Vagina (tissue), 2 donors: ENCODE measurements around the gene SAMD10. TPM values are rescaled to one million over a fixed set of nuclear protein-coding genes. Genes with fewer than 3 reads are reported as not detected.
"Not testable (repeated sequence)": the region's sequence is repeated elsewhere in the genome, so short reads cannot be mapped to it uniquely, and the experiment has no call there.

ENCODE experiments used
- DNase-seq, 2 donors: peaks; one replicate each; pipeline ENCODE4 v3.0.0-alpha.2; 2017; ENCODE audit errors: extremely low spot score in 2 of 2
- H3K27ac ChIP-seq: fragments of 200-600 bp; sonication (generic); one replicate; pipeline ENCODE4 v1.5.1; 2019
- H3K27me3 ChIP-seq: fragments of 200-600 bp; sonication (generic); one replicate; pipeline ENCODE4 v1.5.1; 2019
- H3K36me3 ChIP-seq, 2 donors: fragments of 200-600 bp; sonication (generic); one replicate each; pipeline ENCODE4 v1.5.1; 2017 to 2019
- H3K4me1 ChIP-seq: fragments of 200-600 bp; sonication (generic); one replicate; pipeline ENCODE4 v1.5.1; 2019
- H3K4me3 ChIP-seq, 2 donors: fragments of 200-600 bp; sonication (generic); 1 replicate in 1 of 2; 2 replicates in 1 of 2; pipeline ENCODE4 v1.5.1; 2016 to 2019
- H3K9me3 ChIP-seq: fragments of 200-600 bp; sonication (generic); one replicate; pipeline ENCODE4 v1.5.1; 2019
- POLR2A ChIP-seq, 2 donors: fragments of 450-650 bp; IDR thresholded peaks; one replicate each; pipeline ENCODE4 v1.6.1; 2017; ENCODE audit warnings: antibody characterized with exemption in 2 of 2, mild to moderate bottlenecking in 2 of 2, moderate library complexity in 2 of 2
- POLR2AphosphoS5 ChIP-seq, 2 donors: sonication (generic); formaldehyde crosslinking; IDR thresholded peaks; one replicate each; pipeline ENCODE4 v1.9.0; 2017; ENCODE audit warnings: antibody characterized with exemption in 2 of 2, mild to moderate bottlenecking in 2 of 2, low read depth in 1 of 2; ENCODE audit not compliant: insufficient read depth in 1 of 2
- intact Hi-C: fragments of 100-400 bp; cut with DNase I; formaldehyde crosslinking; loops from one replicate; pipeline ENCODE4 v1.15.1; 2023
- total RNA-seq: library from RNA; depleted of rRNA; stranded (reverse); fragments of >200 nt; gene quantifications from one replicate; pipeline ENCODE4 v1.2.3, GENCODE V29; 2016
- TF ChIP-seq, protein P1 (sequence below), 3 experiments: fragments of 450-650 bp in 2 of 3; fragments of 200-600 bp in 1 of 3; sonication (generic) in 1 of 3; IDR thresholded peaks; one replicate each; pipeline ENCODE4 v1.5.1; 2017 to 2019; ENCODE audit warnings: antibody characterized with exemption in 3 of 3, mild to moderate bottlenecking in 2 of 3, moderate library complexity in 2 of 3

The SAMD10 gene
- total RNA-seq, 1 donor from 2014 or later, result 11.8 TPM

DNA sequence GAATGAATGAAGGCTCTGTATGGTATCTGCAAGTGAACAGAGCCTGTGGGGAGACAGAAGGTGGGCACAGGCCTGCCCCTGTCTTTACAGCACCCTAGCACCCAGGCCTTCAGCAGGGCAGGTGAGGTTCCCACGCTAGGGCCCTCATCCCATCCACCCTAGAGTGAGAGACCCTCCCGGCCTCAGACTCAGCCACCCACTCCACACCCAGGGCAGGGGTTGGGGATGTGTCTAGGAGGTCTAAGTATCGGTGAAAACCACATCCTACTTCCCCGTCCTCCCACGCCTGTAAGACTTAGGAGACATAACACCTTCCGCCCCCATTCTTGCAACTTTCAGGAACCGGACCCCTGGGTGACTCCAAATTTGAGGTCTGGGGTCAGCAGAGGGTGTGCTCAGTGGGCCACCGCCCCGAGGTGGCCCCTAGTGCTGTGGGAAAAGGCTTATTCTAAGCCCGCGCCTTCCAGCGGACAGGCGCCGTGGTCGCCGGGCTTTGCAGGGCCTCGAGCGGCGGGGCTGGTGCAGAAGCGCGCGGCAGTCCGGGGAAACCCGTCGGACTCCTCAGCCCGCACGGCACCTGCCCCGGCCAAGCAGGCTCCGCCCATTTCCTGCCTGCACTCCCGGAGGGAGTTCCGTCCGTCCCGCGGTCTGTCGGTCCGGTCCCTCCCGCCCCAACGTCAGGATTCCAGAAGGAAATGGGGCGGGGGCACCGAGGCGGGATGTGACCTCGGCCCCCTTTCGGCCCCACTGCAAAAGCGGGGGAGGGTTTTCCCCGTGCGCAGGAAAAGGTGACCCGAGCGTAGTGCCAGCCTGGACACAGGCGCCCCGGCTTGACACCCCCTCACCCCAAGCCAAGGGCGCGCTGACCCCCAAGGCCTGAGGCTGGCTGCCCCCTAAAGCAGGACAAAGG lies 868 bp downstream of the SAMD10 start:
- peaks cover 62% of the 10 kb centered on the region for H3K4me1 ChIP-seq
- intact Hi-C loops, result no loop called here
- peak overlapping the region; percentile 44 to 56 for H3K4me3 ChIP-seq
- H3K9me3 ChIP-seq, result no peaks in the 10 kb centered on the region
- H3K27ac ChIP-seq, result peak overlapping the region; percentile 65
- TF ChIP-seq, protein P1, sequence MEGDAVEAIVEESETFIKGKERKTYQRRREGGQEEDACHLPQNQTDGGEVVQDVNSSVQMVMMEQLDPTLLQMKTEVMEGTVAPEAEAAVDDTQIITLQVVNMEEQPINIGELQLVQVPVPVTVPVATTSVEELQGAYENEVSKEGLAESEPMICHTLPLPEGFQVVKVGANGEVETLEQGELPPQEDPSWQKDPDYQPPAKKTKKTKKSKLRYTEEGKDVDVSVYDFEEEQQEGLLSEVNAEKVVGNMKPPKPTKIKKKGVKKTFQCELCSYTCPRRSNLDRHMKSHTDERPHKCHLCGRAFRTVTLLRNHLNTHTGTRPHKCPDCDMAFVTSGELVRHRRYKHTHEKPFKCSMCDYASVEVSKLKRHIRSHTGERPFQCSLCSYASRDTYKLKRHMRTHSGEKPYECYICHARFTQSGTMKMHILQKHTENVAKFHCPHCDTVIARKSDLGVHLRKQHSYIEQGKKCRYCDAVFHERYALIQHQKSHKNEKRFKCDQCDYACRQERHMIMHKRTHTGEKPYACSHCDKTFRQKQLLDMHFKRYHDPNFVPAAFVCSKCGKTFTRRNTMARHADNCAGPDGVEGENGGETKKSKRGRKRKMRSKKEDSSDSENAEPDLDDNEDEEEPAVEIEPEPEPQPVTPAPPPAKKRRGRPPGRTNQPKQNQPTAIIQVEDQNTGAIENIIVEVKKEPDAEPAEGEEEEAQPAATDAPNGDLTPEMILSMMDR (IDR thresholded peaks at IDR 0.05), result no peak
- TF ChIP-seq POLR2AphosphoS5 (IDR thresholded peaks at IDR 0.05; ENCODE audit: insufficient read depth in 1 of 2, low read depth in 1 of 2) (peak; percentile 18 to 56), POLR2A (IDR thresholded peaks at IDR 0.05) (no peak)
- no peaks in the 10 kb centered on the region for H3K36me3 ChIP-seq
- no peaks in the 10 kb centered on the region for H3K27me3 ChIP-seq
- DNase-seq, result no peak

DNA sequence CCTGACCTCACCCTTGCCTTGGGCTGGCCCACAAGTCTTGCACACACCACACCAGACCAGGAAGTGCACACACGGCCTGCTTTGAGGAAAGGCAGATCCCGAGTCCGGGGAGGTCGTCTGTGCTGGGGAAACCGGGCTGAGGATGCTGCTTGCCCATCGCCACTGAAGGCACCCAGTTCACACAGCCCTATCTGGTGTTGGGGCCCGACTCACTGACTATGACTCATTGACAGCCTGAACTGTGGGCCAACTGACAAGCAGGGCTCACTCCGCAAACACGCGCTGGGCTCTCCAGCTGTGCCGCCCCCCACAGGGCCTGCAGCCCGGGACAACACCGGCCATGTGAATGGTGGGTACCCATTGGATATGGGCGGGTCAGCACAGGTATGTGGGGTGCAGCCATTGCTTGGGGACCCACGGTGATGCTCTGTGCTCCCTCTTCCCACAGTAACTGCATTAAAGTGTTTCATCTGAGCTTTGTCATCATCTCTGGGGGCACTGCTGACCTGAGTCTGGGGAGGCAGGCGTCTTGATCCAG lies 1.6 kb downstream of the SAMD10 start:
- Histone ChIP-seq H3K27me3 (no peaks in the 10 kb centered on the region), H3K9me3 (no peaks in the 10 kb centered on the region), H3K36me3 (no peaks in the 10 kb centered on the region), H3K4me1 (peaks cover 59% of the 10 kb centered on the region), H3K27ac (no peak overlapping the region), H3K4me3 (no peak overlapping the region)
- DNase-seq, result no peak
- intact Hi-C loops, result no loop called here
- TF ChIP-seq, protein P1 (IDR thresholded peaks at IDR 0.05), result no peak
- TF ChIP-seq POLR2AphosphoS5 (IDR thresholded peaks at IDR 0.05; ENCODE audit: insufficient read depth in 1 of 2, low read depth in 1 of 2), result no peak

DNA sequence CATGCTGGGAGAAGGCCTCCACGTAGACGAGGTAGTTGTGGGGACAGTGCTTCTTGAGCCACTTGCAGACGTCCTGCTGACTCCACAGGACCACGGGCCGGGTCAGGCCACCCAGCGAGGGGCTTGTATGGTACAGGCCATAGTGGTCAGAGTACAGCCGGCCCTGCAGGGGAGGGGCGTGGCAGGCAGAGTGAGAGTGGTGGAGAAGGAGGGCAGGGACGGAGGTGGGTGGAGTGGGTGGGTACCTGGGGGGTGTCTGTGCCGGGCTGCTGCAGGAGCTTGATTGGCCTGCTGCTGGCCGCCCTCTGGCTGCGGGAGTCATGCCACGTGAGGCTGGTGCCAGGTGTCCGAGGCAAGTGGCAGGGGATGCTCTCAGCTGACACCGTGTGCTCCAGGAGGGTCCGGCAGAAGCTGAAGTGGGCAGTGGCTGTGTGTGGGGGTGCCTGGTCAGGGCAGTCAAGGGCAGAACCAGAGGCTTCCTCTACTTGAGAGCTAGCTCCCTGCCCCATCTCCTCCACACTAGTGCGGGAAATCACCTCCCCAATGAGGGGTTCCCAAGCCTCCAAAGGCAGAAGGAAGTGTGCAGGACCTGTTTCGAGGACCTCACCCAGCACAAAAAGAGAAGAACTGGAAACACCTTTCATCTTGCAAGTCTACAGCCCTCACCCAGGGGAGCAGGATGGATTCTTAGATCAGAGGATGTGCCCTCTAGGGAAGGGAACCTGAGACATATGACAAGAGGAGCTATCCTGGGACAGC lies 2.3 kb downstream of the SAMD10 start:
- intact Hi-C loops, result no loop called here
- Histone ChIP-seq H3K36me3 (no peaks in the 10 kb centered on the region), H3K27me3 (no peaks in the 10 kb centered on the region), H3K4me3 (no peak overlapping the region), H3K27ac (no peak overlapping the region), H3K4me1 (peaks cover 54% of the 10 kb centered on the region), H3K9me3 (no peaks in the 10 kb centered on the region)
- DNase-seq, result no peak
- TF ChIP-seq POLR2AphosphoS5 (IDR thresholded peaks at IDR 0.05; ENCODE audit: insufficient read depth in 1 of 2, low read depth in 1 of 2) (no peak), POLR2A (IDR thresholded peaks at IDR 0.05) (no peak)
- TF ChIP-seq, protein P1 (IDR thresholded peaks at IDR 0.05), result no peak

DNA sequence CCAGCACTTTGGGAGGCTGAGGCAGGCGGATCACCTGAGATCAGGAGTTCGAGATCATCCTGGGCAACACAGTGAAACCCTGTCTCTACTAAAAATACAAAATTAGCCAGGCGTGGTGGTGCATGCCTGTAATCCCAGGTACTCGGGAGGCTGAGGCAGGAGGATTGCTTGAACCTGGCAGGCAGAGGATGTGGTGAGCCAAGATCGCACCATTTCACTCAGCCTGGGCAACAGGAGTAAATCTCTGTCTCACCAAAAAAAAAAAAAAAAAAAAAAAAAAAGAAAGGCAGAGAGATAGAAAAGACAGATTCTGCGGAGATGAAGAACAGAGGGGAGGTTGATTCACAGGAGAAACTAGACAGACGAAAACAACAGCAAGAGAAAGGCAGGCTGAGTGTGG lies 2.9 kb downstream of the SAMD10 start:
- H3K36me3 ChIP-seq, H3K4me3 ChIP-seq, intact Hi-C loops, DNase-seq, H3K27me3 ChIP-seq, H3K27ac ChIP-seq, H3K9me3 ChIP-seq: not testable (repeated sequence)
- H3K4me1 ChIP-seq, result peaks cover 50% of the 10 kb centered on the region

DNA sequence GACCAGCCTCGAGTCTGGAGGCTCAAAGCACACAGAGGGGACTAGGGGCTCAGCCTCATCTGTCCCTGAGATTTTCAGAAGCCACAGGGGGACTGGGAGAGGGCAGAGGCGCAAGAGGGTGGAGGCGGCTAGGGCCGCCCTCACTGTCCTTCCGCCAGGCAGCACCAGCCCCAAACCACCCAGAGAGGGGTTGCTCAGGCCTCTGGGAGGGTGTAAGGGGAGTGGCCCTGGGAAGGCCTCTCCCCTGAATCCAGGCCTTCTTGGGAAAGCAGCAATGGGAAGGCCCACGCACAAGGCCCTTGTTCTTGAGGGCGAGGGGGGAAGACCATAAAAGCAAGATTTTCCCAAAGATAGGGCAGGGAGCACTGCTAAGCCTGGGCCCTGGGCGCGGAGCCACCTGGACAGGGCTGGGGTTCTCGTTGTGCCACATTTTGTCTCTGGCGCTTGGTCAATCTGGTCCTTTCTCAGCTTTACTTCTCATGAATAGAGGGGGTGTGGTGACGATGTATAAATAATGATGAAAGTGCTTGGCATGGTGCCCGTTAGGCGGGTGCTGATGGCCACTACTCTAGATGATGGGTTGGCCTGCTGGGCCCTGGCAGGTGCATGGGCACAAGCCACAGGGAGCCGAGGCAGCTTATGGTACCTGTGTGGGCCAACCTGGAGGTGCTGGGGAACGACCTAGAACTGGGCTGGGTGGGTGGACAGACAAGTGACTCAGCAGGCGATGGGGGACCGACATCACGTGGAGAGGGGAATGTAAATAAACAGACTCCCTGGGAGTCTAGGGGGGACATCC lies 4.8 kb downstream of the SAMD10 start:
- no peak for TF ChIP-seq POLR2A (IDR thresholded peaks at IDR 0.05)
- TF ChIP-seq, protein P1 (IDR thresholded peaks at IDR 0.05), result no peak
- no peak for TF ChIP-seq POLR2AphosphoS5 (IDR thresholded peaks at IDR 0.05; ENCODE audit: insufficient read depth in 1 of 2, low read depth in 1 of 2)
- H3K36me3 ChIP-seq, result no peaks in the 10 kb centered on the region
- peaks cover 43% of the 10 kb centered on the region for H3K4me1 ChIP-seq
- intact Hi-C loops, result loop anchor here (2.0 kb wide), 1 partner anchor 438 kb away; the partner anchor contains the start of gene PTK6
- DNase-seq, result no peak
- no peaks in the 10 kb centered on the region for H3K9me3 ChIP-seq
- H3K27ac ChIP-seq, result no peak overlapping the region
- no peak overlapping the region for H3K4me3 ChIP-seq
- no peaks in the 10 kb centered on the region for H3K27me3 ChIP-seq
